WERI-Rb-1 (cell line): ENCODE measurements around the gene MXD4.

Source experiments
- DNase-seq: peaks from one replicate; pipeline ENCODE4 v3.0.0-alpha.2; 2020
- H3K27ac ChIP-seq: fragments of 250-450 bp; sonication (Bioruptor Pico); 2 replicates; pipeline ENCODE4 v1.5.1; 2020; ENCODE audit warnings: mild to moderate bottlenecking, moderate library complexity
- H3K27me3 ChIP-seq: fragments of 250-450 bp; sonication (Bioruptor Pico); 2 replicates; pipeline ENCODE4 v1.5.1; 2021; ENCODE audit warnings: mild to moderate bottlenecking, low read depth, moderate library complexity; ENCODE audit not compliant: insufficient read depth, severe bottlenecking
- H3K36me3 ChIP-seq: fragments of 250-450 bp; sonication (Bioruptor Pico); 2 replicates; pipeline ENCODE4 v1.5.1; 2020; ENCODE audit warnings: mild to moderate bottlenecking, moderate library complexity
- H3K4me3 ChIP-seq: 2 replicates; pipeline ENCODE4 v1.5.1; 2011; ENCODE audit warnings: low read depth, mild to moderate bottlenecking, control low read depth, low read length
- H3K9me3 ChIP-seq: fragments of 250-450 bp; sonication (Bioruptor Pico); 2 replicates; pipeline ENCODE4 v1.5.1; 2021; ENCODE audit warnings: mild to moderate bottlenecking, moderate library complexity; ENCODE audit not compliant: severe bottlenecking
- CTCF ChIP-seq: IDR thresholded peaks from 2 replicates; pipeline ENCODE4 v1.5.1; 2011; ENCODE audit warnings: low read depth, mild to moderate bottlenecking, control low read depth, inconsistent platforms, low read length

MXD4 gene

GRCh38 chr4:2274320-2275043 is 12.6 kb upstream of the MXD4 start:
- H3K4me3 ChIP-seq = no peak overlapping the region
- no peaks in the 10 kb centered on the region for H3K36me3 ChIP-seq
- no peak for DNase-seq
- H3K9me3 ChIP-seq = no peaks in the 10 kb centered on the region
- no peaks in the 10 kb centered on the region for H3K27me3 ChIP-seq
- TF ChIP-seq CTCF = no peak
- no peak overlapping the region for H3K27ac ChIP-seq

GRCh38 chr4:2273657-2274319 is 11.9 kb upstream of the MXD4 start:
- Histone ChIP-seq H3K27ac (no peak overlapping the region), H3K4me3 (no peak overlapping the region), H3K36me3 (no peaks in the 10 kb centered on the region), H3K9me3 (no peaks in the 10 kb centered on the region), H3K27me3 (no peaks in the 10 kb centered on the region)
- no peak for DNase-seq
- TF ChIP-seq CTCF = no peak

GRCh38 chr4:2273221-2273620 is 11.3 kb upstream of the MXD4 start:
- Histone ChIP-seq H3K4me3 (no peak overlapping the region), H3K27ac (no peak overlapping the region), H3K9me3 (no peaks in the 10 kb centered on the region), H3K36me3 (no peaks in the 10 kb centered on the region), H3K27me3 (no peaks in the 10 kb centered on the region)
- no peak for TF ChIP-seq CTCF
- DNase-seq = no peak

- DNase-seq = no peak
- Histone ChIP-seq H3K36me3 (no peaks in the 10 kb centered on the region), H3K9me3 (no peaks in the 10 kb centered on the region), H3K27me3 (no peaks in the 10 kb centered on the region), H3K27ac (no peak overlapping the region), H3K4me3 (no peak overlapping the region)
- no peak for TF ChIP-seq CTCF
These were observed 10.9 kb upstream of the MXD4 start for GRCh38 chr4:2272828-2273120.

GRCh38 chr4:2272026-2272827 is 10.3 kb upstream of the MXD4 start:
- Histone ChIP-seq H3K27ac (no peak overlapping the region), H3K36me3 (no peaks in the 10 kb centered on the region), H3K9me3 (no peaks in the 10 kb centered on the region), H3K27me3 (no peaks in the 10 kb centered on the region), H3K4me3 (no peak overlapping the region)
- TF ChIP-seq CTCF = no peak
- no peak for DNase-seq
